ENCODE results near the gene FGF14. TPM values are rescaled to one million over a fixed set of nuclear protein-coding genes. Genes with fewer than 3 reads are reported as not detected.

Gene FGF14
- total and polyA plus RNA-seq, 7 experiments from 2014 or later = not detected

DNA sequence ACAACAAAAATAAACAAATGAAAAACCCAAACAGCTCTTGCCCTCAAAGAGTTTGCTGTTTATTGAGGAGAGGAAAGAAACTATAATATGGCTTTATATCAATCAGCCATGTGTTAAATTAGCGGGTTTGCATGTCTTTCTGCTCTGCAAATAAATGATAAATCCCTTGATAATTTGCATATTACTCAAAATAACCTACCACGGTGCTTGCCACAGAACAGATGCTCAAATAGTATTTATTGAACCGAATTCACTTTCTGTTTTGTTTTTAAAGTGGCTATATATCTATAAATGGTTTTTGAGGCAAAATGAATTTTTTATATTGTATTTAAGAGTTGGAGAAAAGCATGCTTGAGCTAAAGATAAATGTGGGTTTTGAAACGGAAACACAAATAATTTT lies 521.3 kb downstream of the FGF14 start:
- Histone ChIP-seq H3K9me3 (ENCODE audit: control insufficient read depth in 2 of 3, low read length in 3 of 3) (no peaks in the 10 kb centered on the region), H3K27me3 (ENCODE audit: control insufficient read depth in 2 of 2, insufficient read depth in 2 of 2, low read length in 2 of 2) (no peaks in the 10 kb centered on the region), H3K27ac (ENCODE audit: low read depth, low read length) (no peak overlapping the region), H3K36me3 (ENCODE audit: control insufficient read depth in 2 of 3, insufficient read depth in 3 of 3, low read length in 3 of 3) (no peaks in the 10 kb centered on the region), H3K4me3 (ENCODE audit: low read length) (no peak overlapping the region), H3K4me1 (ENCODE audit: control insufficient read depth in 2 of 2, insufficient read depth in 2 of 2, low read length in 2 of 2) (no peaks in the 10 kb centered on the region)
- Mint-ChIP-seq H3K4me3 (no peak overlapping the region), H3K27me3 (peaks cover 0 to 14% (median 8%) of the 10 kb centered on the region in 5 donors), H3K27ac (no peak overlapping the region), H3K4me1 (no peaks in the 10 kb centered on the region), H3K9me3 (peaks cover 0 to 4% (median 0%) of the 10 kb centered on the region in 11 donors), H3K36me3 (no peaks in the 10 kb centered on the region)
- ChIA-PET CTCF (no interaction called here), POLR2A (no interaction called here)
- ATAC-seq (no peak), DNase-seq (no peak)
- intact Hi-C loops (cut with micrococcal nuclease) = no loop called here

DNA sequence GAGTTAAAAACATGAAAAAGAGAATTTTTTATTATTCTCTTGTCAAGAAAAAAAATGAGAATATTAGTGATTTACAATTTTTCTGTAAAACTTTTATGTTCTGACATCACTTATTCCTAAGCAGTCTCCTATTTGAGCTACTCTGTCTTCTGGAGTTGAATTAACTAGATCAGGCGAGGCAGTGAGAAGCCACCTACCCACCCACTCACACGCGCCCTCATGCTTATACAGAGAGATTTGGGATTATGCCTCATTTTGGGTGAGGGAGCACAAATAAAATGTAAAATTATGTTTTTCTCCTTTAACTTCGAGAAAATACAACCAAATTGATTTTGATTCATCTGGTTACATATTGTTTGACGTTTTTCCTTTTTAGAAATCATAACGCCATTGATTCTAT lies 524.9 kb downstream of the FGF14 start:
- no peaks in the 10 kb centered on the region for H3K4me1 ChIP-seq (ENCODE audit: control insufficient read depth in 2 of 2, insufficient read depth in 2 of 2, low read length in 2 of 2)
- Mint-ChIP-seq H3K27ac (peak overlapping the region in 1 of 9 donors; percentile 57), H3K27me3 (peaks cover 0 to 14% (median 8%) of the 10 kb centered on the region in 5 donors), H3K9me3 (peaks cover 0 to 3% (median 0%) of the 10 kb centered on the region in 11 donors), H3K4me1 (no peaks in the 10 kb centered on the region), H3K36me3 (no peaks in the 10 kb centered on the region), H3K4me3 (no peak overlapping the region)
- intact Hi-C loops (cut with micrococcal nuclease) = no loop called here
- H3K27me3 ChIP-seq (ENCODE audit: control insufficient read depth in 2 of 2, insufficient read depth in 2 of 2, low read length in 2 of 2) = no peaks in the 10 kb centered on the region
- ChIA-PET CTCF (no interaction called here), POLR2A (no interaction called here)
- DNase-seq (no peak), ATAC-seq (no peak)
- H3K4me3 ChIP-seq (ENCODE audit: low read length) = no peak overlapping the region
- H3K9me3 ChIP-seq (ENCODE audit: control insufficient read depth in 2 of 3, low read length in 3 of 3) = no peaks in the 10 kb centered on the region
- H3K36me3 ChIP-seq (ENCODE audit: control insufficient read depth in 2 of 3, insufficient read depth in 3 of 3, low read length in 3 of 3) = no peaks in the 10 kb centered on the region
- no peak overlapping the region for H3K27ac ChIP-seq (ENCODE audit: low read depth, low read length)

DNA sequence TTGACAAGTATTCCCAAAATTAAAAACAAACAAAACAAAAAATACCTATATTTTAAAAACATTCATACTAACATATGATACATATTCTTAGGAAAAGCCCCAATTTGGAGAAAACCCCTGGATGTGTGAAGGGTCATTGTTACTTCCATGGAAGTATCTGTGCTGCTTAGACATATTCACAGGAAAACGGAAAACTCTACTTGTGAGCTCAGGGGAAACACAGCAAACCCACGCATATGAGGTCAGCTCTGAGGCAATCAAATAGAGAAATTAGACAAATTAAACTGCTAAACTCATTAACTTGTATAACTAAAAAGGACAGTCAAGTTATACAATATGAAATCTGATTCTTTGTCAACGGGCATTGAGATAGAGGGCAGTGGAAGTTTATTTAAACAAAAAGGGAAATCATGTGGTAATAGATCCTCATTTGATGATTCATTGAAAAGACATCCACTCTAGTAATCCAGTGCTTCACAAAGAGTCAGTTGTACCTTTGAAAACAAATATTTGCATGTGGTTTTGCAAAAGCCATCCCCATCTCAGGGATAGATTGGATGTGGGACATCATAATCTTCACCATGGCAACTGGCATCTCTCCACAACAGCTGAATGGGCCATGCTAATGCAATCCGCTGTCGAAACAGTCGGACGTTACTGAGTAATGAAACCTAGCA lies 526.0 kb downstream of the FGF14 start:
- Mint-ChIP-seq H3K4me3 (no peak overlapping the region), H3K27ac (no peak overlapping the region), H3K4me1 (no peaks in the 10 kb centered on the region), H3K27me3 (peaks cover 0 to 14% (median 8%) of the 10 kb centered on the region in 5 donors), H3K36me3 (no peaks in the 10 kb centered on the region), H3K9me3 (peaks cover 0 to 3% (median 0%) of the 10 kb centered on the region in 11 donors)
- DNase-seq = no peak
- no peak for ATAC-seq
- intact Hi-C loops (cut with micrococcal nuclease) = no loop called here
- CTCF ChIA-PET = no interaction called here
- Histone ChIP-seq H3K27ac (ENCODE audit: low read depth, low read length) (no peak overlapping the region), H3K27me3 (ENCODE audit: control insufficient read depth in 2 of 2, insufficient read depth in 2 of 2, low read length in 2 of 2) (no peaks in the 10 kb centered on the region), H3K4me3 (ENCODE audit: low read length) (no peak overlapping the region), H3K4me1 (ENCODE audit: control insufficient read depth in 2 of 2, insufficient read depth in 2 of 2, low read length in 2 of 2) (no peaks in the 10 kb centered on the region), H3K36me3 (ENCODE audit: control insufficient read depth in 2 of 3, insufficient read depth in 3 of 3, low read length in 3 of 3) (no peaks in the 10 kb centered on the region), H3K9me3 (ENCODE audit: control insufficient read depth in 2 of 3, low read length in 3 of 3) (no peaks in the 10 kb centered on the region)
- POLR2A ChIA-PET = no interaction called here

DNA sequence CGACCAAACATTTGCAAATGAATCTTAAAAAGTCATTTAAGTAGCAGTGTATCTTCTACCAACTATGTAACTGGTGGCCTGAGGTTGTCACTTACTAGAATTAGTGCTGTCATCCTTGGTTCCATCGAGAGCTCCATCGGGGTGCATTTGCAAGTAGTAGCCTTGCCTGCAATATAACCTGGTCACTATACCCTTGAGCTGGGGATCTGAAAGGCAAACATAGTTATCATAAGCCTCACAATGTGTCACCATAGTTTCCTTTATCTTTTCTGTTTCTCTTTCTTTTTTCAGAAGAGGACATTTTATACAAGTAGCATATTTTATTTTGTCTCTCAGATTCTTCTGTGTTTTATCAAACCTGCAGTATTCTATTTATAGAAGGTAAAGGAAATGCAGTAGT lies 526.8 kb downstream of the FGF14 start:
- POLR2A ChIA-PET = no interaction called here
- H3K27me3 Mint-ChIP-seq = peaks cover 0 to 14% (median 8%) of the 10 kb centered on the region in 5 donors
- Histone ChIP-seq H3K36me3 (ENCODE audit: control insufficient read depth in 2 of 3, insufficient read depth in 3 of 3, low read length in 3 of 3) (no peaks in the 10 kb centered on the region), H3K9me3 (ENCODE audit: control insufficient read depth in 2 of 3, low read length in 3 of 3) (no peaks in the 10 kb centered on the region), H3K27ac (ENCODE audit: low read depth, low read length) (no peak overlapping the region), H3K27me3 (ENCODE audit: control insufficient read depth in 2 of 2, insufficient read depth in 2 of 2, low read length in 2 of 2) (no peaks in the 10 kb centered on the region), H3K4me1 (ENCODE audit: control insufficient read depth in 2 of 2, insufficient read depth in 2 of 2, low read length in 2 of 2) (no peaks in the 10 kb centered on the region), H3K4me3 (ENCODE audit: low read length) (no peak overlapping the region)
- H3K36me3 Mint-ChIP-seq = no peaks in the 10 kb centered on the region
- H3K4me3 Mint-ChIP-seq = no peak overlapping the region
- intact Hi-C loops (cut with micrococcal nuclease) = no loop called here
- H3K4me1 Mint-ChIP-seq = no peaks in the 10 kb centered on the region
- peaks cover 0 to 3% (median 0%) of the 10 kb centered on the region in 11 donors for H3K9me3 Mint-ChIP-seq
- CTCF ChIA-PET = no interaction called here
- DNase-seq (no peak), ATAC-seq (no peak)
- no peak overlapping the region for H3K27ac Mint-ChIP-seq

DNA sequence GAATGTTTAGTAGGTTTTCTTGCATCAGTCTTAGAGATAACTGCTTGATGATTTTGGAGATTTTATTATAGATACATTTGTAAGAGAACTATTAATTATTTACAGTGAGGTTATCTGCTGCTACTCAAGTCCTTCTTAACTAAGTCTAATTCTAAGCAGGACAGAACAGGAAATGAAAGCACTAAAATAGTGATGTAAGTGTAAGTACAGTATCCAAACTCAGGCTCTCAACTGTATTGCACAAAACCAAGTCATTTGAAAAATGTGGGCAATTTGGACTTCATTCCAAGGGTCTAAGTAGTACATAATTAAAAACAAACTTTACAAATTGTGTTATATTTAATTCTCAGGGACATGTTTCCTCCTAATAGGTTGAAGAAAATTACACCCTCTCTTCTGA lies 532.3 kb downstream of the FGF14 start:
- Histone ChIP-seq H3K4me3 (ENCODE audit: low read length) (no peak overlapping the region), H3K36me3 (ENCODE audit: control insufficient read depth in 2 of 3, insufficient read depth in 3 of 3, low read length in 3 of 3) (no peaks in the 10 kb centered on the region), H3K4me1 (ENCODE audit: control insufficient read depth in 2 of 2, insufficient read depth in 2 of 2, low read length in 2 of 2) (no peaks in the 10 kb centered on the region), H3K27me3 (ENCODE audit: control insufficient read depth in 2 of 2, insufficient read depth in 2 of 2, low read length in 2 of 2) (no peaks in the 10 kb centered on the region), H3K9me3 (ENCODE audit: control insufficient read depth in 2 of 3, low read length in 3 of 3) (no peaks in the 10 kb centered on the region), H3K27ac (ENCODE audit: low read depth, low read length) (no peak overlapping the region)
- no peak for DNase-seq
- no peak for ATAC-seq
- Mint-ChIP-seq H3K4me3 (no peak overlapping the region), H3K4me1 (no peaks in the 10 kb centered on the region), H3K27ac (no peak overlapping the region), H3K27me3 (peaks cover 0 to 9% (median 2%) of the 10 kb centered on the region in 5 donors), H3K9me3 (peaks cover 0 to 3% (median 0%) of the 10 kb centered on the region in 11 donors), H3K36me3 (no peaks in the 10 kb centered on the region)
- CTCF ChIA-PET = no interaction called here
- POLR2A ChIA-PET = no interaction called here
- intact Hi-C loops (cut with micrococcal nuclease) = no loop called here

DNA sequence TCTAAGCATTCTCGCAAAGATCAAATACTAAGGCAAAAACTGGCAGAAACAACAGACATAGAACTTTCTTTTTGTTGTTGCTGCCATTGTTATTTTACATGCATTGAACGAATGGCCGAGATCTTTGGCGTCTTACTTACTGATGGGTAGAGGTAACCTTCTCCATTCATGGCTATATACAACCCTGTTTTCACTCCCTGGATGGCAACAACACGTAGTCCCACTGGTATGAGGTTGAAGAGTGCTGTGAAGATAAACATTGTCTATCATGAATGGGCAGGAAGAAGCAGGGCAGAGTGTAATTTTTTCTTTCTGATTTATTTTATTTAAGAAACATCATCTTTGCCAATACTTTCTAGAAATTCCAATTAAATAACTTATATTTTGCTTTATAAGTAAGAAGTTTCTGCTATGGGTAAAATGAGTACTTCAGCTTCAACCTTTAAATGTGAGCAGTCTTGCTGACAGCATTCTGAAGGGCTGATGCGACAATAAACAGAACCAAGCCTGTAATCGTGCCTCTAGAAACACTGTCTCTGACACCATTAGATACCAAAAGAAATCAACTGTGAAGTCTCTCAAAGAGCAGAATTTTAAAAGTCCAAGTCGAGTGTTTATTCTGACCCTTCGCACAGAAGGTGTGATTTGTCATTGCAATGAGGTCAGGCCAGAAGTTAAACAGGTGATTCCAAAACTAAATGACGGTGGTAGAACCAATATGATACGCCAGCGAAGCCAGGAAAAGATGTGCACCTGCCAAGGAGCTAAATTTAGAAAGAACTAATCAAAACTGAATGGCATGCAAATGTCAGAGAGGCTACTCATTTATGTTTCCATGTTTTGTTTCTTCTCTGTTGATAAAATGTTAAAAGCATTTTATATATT lies 533.0 kb downstream of the FGF14 start:
- intact Hi-C loops (cut with micrococcal nuclease) = no loop called here
- Mint-ChIP-seq H3K27ac (no peak overlapping the region), H3K27me3 (peaks cover 0 to 11% (median 6%) of the 10 kb centered on the region in 5 donors), H3K9me3 (peaks cover 0 to 3% (median 0%) of the 10 kb centered on the region in 11 donors), H3K4me3 (no peak overlapping the region), H3K36me3 (no peaks in the 10 kb centered on the region), H3K4me1 (no peaks in the 10 kb centered on the region)
- ChIA-PET CTCF (no interaction called here), POLR2A (no interaction called here)
- Histone ChIP-seq H3K9me3 (ENCODE audit: control insufficient read depth in 2 of 3, low read length in 3 of 3) (no peaks in the 10 kb centered on the region), H3K4me3 (ENCODE audit: low read length) (no peak overlapping the region), H3K27me3 (ENCODE audit: control insufficient read depth in 2 of 2, insufficient read depth in 2 of 2, low read length in 2 of 2) (no peaks in the 10 kb centered on the region), H3K4me1 (ENCODE audit: control insufficient read depth in 2 of 2, insufficient read depth in 2 of 2, low read length in 2 of 2) (no peaks in the 10 kb centered on the region), H3K36me3 (ENCODE audit: control insufficient read depth in 2 of 3, insufficient read depth in 3 of 3, low read length in 3 of 3) (no peaks in the 10 kb centered on the region), H3K27ac (ENCODE audit: low read depth, low read length) (no peak overlapping the region)
- DNase-seq (no peak), ATAC-seq (no peak)
